GM13977 (cell line): ENCODE measurements around the gene ENPP7.

Experiments used
- DNase-seq: peaks from one replicate; pipeline ENCODE4 v3.0.0; 2012; ENCODE audit warnings: low spot score
- CTCF ChIP-seq: IDR thresholded peaks from 2 replicates; pipeline ENCODE4 v1.5.1; 2012; ENCODE audit warnings: mild to moderate bottlenecking, control low read depth; ENCODE audit not compliant: insufficient read depth; ENCODE audit errors: extremely low read depth, missing control alignments
- in situ Hi-C: fragments of 300-500 bp; cut with MboI; formaldehyde crosslinking; loops from one replicate; pipeline ENCODE4 v1.12.0; 2022; ENCODE audit warnings: low sequenced_read_pairs, low pct_unique_long_range_greater_than_20kb, mixed read lengths, inconsistent platforms; ENCODE audit not compliant: unreplicated experiment

The ENPP7 gene

GRCh38 chr17:79685121-79685520 is 45.6 kb upstream of the ENPP7 start:
- TF ChIP-seq CTCF, result no peak
- in situ Hi-C loops, result no loop called here
- no peak for DNase-seq

DNA sequence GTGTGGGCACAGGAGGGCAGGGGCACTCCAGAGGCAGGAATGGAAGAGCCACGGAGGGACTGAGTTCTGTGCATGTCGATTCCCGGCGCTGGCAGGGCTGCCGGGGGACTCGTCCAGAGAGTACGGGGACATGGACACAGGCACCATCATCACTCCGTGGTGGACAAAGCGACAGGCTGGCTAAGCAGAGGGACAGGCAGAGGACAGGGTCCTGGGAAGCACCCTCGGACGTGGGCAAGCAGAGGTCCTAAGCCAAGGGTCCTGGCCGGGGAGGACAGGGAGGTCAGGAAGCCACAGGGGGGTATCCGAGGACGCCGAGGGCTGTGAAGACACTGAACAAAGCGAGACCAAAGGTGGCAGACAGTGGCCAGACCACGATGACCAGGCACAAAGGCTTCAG is 44.3 kb upstream of the ENPP7 start:
- no peak for TF ChIP-seq CTCF
- in situ Hi-C loops, result no loop called here
- no peak for DNase-seq

DNA sequence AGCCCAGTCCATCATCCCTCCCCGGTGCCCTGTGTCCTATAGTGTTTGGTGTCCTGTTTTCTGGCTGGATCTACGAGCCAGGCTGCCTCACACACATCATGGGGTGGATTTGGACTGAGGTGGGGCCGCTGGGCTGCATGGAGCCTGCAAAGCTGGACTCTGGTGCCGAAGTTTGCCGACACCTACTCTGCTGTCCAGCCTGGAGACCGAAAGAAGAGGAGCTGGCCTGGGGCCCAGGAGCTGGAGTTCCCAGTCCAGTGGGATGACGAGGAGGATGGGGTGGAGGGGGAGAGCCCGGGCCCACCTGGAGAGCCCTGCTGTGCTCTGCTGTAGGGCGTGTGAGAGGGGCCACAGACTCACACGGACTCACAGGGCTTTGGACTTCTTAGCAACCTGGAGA is 40.3 kb upstream of the ENPP7 start:
- in situ Hi-C loops, result no loop called here
- DNase-seq, result no peak
- no peak for TF ChIP-seq CTCF

- in situ Hi-C loops, result no loop called here
- TF ChIP-seq CTCF, result no peak
- no peak for DNase-seq
These were observed 39.5 kb upstream of the ENPP7 start for GRCh38 chr17:79690988-79691836.

DNA sequence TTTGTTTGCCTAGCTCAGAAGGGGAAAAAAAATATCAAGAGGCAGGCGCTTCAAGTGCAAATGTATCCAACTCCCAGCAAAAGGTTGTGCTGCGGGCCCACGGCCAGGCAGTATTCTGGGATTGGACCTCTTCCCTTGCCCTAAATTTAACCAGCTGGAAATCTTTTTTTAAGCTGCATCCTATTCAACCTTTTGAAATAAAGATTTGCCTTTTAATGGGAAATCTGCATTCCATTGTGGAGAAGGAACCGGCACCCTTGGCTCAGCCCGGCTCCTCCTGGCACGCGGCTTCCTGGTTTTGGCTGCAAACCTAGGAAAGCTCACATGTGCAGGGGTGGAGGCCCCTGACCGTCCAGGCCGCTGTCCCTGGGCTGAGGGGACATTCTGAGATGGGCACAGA is 38.8 kb upstream of the ENPP7 start:
- no peak for TF ChIP-seq CTCF
- in situ Hi-C loops, result no loop called here
- no peak for DNase-seq

DNA sequence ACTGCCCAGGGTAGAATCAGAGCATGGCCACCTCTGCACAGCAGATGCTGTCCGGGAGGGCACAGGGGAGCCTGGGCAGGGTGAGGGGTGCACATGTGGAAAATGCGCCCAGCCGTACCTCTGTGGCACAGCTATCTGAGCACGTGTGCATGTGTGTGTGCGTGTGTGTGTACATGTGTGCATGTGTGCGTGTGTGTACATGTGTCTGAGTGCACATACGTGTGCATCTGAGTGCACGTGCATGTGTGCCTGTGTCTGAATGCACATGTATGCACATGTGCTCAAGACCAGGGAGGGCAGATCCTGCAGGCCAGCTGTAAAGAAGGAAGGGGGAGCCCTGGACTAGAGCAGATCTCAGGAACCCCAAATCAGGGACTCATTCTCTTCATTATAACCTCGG is 37.3 kb upstream of the ENPP7 start:
- in situ Hi-C loops, result no loop called here
- DNase-seq, result no peak
- TF ChIP-seq CTCF, result no peak
